ENCODE results near the gene AHDC1.

- TF ChIP-seq, protein P1, sequence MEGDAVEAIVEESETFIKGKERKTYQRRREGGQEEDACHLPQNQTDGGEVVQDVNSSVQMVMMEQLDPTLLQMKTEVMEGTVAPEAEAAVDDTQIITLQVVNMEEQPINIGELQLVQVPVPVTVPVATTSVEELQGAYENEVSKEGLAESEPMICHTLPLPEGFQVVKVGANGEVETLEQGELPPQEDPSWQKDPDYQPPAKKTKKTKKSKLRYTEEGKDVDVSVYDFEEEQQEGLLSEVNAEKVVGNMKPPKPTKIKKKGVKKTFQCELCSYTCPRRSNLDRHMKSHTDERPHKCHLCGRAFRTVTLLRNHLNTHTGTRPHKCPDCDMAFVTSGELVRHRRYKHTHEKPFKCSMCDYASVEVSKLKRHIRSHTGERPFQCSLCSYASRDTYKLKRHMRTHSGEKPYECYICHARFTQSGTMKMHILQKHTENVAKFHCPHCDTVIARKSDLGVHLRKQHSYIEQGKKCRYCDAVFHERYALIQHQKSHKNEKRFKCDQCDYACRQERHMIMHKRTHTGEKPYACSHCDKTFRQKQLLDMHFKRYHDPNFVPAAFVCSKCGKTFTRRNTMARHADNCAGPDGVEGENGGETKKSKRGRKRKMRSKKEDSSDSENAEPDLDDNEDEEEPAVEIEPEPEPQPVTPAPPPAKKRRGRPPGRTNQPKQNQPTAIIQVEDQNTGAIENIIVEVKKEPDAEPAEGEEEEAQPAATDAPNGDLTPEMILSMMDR (IDR thresholded peaks at IDR 0.05; ENCODE audit: poor library complexity), result no peak
- TF ChIP-seq EZH2 (IDR thresholded peaks at IDR 0.05; ENCODE audit: borderline replicate concordance) (no peak), EZH2phosphoT487 (IDR thresholded peaks at IDR 0.05; ENCODE audit: low read depth, severe bottlenecking, unreplicated experiment) (no peak)
These were observed 12.5 kb upstream of the AHDC1 start for GRCh38 chr1:27616441-27616840.
